ENCODE data around the gene PRICKLE1.

Gene PRICKLE1

DNA sequence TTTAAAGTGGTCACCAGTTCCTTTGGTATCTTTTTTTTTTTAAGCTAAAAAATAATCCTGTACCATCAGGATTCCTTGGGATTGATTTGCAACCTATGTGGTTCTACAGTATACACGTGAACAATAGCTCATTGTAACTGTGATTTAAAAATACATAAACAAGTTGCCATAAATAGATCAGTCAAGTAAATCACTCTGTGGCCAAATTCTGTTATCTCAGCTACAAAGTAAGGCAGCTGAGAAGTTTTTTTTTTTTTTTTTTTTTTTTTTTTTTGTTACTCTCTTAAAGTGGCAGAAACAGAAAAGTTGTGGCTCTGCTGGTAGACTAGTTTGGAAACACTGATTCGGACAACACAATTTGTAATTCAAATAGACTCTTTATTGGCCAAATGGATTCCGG lies 104.5 kb downstream of the PRICKLE1 start:
- DNase-seq: no peak

DNA sequence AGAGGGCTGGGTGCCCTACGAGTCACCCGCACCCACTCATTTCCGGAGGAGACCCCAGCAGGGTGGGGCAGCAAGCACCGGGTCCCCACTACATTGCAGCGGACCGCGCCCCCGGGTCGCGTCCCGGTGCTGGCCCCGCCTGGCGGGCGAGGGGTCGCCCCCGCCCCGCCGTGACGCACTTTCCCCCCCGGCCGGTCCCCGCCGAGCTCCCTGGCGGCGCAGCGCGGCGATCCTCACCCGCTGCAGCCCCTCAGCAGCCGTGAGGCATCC lies 106.1 kb downstream of the PRICKLE1 start:
- peak; percentile 58 for DNase-seq

DNA sequence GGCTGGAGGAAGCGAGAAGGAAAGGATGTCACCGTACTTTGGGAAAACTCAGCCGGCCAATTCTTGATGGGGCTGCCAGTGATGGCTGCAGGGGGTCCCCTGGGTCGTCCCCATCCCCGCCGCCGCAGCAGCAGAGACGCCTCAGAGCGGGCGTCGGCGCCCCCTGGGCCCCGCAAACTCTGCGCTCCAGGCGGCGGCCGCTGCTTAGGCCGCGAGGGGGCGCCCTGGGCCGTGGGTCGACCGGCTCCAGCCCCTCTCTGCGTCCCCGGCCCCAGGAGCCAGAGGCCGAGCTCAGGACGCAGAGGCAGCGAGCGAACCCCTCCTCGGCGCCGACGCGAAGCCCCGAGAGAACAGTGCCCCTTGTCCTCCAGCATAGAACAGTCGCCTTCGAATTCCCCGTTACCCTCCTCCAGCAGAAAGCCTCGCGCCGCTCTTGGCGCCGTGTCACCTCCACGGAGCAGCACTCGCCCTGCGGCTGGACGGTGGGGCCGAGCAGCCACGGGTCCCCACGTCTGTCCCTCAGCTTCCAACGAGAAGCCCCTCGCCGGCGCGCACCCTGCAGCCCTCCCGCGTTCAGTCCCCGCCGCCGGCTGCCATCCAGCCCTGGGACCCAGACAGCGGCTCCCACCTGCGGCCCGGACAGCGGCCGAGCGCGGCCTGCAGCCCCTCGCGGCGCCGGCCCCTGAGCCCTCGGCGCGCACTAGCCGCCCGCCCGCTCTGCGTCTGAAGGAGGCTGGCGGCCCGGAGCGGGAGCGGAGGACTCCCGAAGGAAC lies 106.6 kb downstream of the PRICKLE1 start:
- DNase-seq: peak; percentile 89

DNA sequence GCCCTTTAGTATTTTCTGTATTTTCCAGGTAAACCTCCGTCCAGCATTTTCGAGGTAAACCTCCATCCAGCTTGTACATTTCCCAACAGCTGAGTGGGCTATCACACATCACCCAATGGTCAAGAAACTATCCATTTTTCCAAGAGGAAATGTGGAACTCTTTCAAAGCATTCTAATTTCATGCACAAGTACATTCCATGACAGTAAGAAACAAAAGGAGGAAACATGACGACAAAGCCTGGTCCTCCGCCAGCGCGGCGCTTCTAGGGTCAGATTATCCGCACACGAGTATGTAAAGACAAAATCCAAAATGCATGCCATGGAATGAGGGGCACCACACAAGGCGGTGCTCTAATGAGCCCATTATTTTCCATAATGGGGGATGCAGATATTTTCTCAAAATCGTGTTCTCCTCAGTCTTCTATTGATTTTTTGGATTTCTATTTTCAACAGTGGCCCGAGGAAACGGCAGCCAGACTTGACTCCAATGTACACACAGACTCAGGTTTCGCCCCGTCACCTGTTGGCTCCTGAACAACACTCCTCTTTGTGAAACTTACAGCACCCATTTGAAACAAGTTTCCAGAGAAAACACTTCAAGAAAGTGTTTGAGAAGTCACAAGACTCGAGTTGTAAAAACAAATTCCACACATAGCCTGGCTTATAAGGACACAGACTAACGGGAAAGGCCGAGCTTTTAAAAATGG lies 107.4 kb downstream of the PRICKLE1 start:
- no peak for DNase-seq

DNA sequence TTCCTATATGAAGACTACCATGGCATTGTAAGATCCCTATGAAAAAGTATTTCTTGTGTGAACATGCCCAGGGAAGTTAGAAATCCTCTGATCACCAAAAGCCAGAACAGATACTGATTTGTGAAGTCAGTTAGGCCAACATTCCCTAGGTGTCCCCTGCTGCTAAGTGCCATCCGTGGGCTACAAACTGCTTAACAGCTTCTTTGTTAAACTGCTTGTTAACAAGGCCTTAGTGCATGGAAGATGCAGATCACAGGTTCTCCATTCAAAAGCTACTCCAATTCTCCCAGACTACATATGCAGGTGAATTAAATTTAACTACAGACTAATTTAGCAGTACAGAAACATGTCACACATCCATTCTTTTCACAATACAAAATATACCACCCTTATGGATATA lies 108.2 kb downstream of the PRICKLE1 start:
- DNase-seq: no peak

DNA sequence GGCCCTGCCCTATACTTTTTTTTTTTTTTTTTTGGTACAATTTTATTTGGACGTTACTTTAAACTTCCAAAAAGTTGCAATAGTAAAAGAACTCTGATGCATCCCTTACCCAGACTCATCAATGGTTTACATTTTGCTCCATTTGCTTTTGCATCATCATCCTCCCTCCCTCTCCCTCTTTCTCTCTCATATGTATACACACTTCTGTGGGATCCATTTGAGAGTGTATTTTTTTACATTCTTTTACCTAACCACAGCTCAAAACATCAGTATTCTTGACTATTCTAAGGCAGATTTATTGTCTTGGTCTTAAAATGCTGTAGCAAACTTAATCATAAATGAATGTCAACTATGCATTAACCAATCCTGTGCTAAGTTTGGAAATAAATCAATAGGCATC lies 111.6 kb downstream of the PRICKLE1 start:
- no peak for DNase-seq

DNA sequence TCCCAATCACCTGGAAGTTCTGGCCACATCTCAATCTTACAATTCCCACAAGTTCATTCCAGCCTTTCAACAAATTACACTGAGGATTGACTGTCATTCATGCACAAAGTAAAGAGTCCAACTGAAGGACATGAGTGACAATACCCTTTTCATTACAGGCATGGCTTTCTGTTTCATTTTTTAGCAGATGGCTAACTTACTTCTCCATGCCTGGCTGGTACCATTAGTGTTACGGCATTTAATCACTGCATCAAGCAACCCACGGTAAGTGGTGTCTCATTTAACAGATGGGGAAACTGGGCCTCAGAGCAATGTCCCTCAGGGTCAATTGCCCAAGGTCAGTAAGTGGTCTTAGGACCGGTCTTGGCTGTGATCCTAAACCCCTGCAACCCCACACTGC lies 114.4 kb downstream of the PRICKLE1 start:
- no peak for DNase-seq

DNA sequence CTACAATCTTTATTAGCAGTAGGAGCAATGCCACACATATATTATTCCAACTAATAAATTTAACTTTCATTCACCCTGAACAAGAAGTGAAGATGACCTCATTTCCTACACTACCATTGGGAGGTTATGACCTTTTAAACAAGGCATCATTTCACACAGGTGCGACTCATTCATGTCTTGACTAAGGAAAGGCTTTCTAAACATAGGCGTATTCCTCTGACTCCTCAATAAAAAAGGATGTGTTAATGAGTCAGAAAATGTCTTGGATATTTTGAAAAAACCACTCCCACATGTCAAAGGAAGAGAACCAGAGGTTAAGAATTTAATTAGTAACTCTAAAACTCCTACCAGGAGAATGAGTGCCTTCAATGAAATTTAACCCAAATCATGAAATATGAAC lies 115.2 kb downstream of the PRICKLE1 start:
- no peak for DNase-seq

DNA sequence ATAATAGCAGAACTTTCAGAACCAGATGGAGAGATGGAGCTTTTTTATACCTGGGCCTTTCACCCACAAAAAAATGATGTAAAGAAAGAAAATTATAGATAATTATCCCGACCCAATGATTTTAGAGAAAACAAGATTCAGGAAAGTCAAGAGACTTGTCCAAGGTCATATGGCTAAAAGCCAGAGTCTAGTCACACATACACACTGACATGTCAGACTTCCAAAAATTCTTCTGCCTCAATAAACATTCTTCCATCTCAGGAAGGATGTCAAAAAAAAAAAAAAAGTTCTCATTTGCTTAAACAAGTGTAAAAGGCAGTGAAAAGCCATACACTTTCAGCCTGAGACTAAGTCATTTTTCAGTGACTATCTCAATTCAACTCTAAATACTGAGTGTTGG lies 116.0 kb downstream of the PRICKLE1 start:
- no peak for DNase-seq

DNA sequence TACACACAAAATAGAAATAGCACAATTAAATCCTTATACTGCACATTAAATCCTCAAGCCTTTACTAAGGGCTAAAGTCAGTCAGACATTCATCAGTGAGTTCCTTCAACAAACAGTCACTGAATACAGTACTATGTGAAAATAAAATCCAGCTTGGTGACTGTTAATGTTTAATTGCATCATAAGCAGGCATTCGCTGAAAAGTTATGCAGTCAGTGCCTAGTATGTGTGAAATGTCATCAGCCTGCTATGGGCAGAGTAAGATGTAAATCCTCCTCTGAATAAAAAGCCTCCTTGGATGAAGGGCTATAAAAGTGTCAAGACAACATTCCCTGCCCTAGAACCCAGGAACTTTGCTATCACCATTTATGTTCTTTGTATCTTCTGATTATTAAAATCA lies 116.4 kb downstream of the PRICKLE1 start:
- DNase-seq: no peak

DNA sequence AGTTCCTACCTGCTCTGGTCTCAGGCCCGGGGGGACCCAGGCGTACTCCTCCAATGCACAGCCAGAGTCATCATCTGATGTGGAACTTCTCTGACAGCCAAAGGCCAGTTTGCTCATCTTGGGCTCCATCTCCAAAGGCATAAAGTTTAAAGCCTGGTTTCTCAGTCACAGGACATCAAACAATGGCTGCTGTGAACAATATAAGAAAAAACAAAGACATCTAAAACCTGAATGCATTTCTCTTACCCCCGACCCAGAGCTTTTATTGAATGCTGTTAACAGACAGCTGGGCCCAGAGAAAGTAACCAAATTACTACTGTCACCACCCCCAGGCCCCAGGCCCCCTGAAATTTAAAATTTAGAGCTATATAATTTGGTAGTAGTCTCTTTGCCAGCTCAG lies 117.2 kb downstream of the PRICKLE1 start:
- DNase-seq: no peak

DNA sequence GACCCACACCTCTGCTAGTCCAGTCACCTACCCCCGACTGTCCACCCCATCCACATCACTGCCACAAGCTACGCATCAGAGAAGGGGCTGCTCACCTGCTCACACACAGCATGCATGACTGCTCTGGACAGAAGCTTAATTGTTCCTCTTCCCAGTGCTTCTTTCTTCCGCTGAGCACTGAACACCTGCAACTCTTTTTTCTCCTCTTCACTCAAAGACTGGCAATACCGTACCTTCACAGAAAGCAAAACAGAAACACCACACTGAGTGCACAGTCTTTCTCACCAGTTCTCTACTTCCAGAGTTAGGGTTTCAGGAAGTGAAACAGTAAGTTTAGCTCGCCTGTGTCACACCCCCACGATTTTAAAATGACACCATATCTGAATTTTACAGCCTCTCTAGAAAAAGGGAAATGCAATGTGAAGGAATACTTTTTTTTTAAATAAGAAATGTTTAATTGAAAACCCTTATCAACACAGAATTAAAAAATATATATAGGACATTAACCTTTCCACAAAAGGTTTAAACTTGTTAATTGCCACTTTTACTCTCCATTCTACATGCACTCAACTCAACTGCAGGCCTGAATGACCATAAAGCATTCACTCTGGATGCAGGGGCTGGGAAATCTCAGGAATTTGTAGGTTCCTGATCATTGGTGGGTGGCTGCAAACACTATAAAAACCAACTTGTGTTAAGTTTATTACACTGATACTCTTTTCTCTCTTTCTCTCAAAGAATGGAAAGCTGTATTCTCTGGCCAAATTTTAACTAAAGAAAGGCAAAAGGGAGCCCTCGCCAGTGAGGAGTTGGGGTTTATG lies 120.0 kb downstream of the PRICKLE1 start:
- DNase-seq: no peak

DNA sequence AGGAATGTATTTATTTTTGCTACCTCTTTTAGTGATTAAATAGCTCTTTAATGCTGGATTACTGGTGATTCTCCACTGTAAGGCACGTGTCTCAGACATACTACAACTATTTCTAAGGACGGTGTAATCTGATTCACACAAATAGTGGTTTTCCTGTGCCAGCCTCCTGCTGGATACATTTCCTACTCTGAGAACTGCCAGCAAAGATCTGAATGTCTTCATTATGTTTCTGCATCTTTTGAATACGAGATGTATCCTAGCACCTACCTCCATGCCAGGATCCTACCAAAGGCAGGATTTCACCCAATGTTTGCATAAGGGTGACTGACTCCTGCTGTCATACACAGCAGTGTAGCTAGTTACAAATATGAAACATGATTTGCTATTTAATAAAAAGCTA lies 120.6 kb downstream of the PRICKLE1 start:
- DNase-seq: no peak

DNA sequence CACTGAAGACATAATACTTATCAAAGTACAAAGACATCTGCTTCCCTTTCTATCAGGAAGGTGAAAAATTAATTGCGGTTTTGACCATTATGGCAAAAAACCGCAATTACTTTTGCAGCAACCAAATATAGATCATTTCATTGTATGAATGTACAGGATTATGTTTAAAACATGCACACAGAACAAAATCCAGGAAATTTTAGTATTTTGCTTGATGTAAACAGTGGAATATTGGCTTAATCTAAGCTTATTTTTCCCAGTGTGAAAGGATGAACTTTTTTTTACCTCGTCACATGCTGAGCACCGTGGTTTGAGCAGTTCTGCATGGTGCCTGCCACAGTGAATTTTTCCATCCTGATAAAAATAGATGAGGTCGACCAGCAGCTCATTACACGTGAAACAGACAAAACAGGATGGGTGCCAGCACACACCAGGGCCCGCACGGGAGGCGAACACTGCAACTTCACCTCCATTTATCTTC lies 121.2 kb downstream of the PRICKLE1 start:
- DNase-seq: no peak

DNA sequence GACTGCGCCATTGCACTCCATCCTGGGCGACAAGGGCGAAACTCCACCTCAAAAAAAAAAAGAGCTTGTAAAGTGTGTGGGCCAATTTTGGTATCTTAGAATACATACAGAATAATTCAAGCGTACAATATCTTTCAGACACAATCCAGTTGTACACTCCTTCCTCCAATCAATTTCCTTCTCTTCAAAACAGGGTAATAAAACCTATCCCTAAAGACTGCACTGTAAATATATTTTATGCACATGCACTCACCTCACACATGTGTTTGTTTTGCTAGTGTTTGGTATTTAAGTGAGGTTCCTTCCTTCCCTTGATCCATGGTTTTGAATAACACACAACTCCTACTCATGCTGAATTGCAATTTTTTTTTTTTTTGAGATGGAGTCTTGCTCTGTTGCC lies 125.9 kb downstream of the PRICKLE1 start:
- no peak for DNase-seq

DNA sequence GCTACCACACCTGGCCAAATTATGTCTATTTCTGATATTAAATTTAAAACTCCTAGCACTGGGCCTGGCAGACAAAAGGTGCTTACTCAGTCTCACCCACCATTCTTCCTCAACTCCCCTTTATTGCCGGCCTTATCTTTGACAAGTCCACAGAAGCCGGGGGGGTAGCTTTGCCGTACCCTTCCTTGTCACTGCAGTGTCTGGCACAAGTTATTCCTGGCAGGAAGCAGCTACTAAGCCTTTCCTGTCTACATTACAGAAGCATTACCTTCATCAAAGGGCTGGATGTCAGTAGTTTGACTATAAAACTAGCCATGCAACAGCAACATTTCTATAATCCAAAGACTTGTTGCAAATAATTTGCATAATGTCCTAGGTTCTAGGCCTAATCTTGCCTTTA lies 127.1 kb downstream of the PRICKLE1 start:
- DNase-seq: no peak

DNA sequence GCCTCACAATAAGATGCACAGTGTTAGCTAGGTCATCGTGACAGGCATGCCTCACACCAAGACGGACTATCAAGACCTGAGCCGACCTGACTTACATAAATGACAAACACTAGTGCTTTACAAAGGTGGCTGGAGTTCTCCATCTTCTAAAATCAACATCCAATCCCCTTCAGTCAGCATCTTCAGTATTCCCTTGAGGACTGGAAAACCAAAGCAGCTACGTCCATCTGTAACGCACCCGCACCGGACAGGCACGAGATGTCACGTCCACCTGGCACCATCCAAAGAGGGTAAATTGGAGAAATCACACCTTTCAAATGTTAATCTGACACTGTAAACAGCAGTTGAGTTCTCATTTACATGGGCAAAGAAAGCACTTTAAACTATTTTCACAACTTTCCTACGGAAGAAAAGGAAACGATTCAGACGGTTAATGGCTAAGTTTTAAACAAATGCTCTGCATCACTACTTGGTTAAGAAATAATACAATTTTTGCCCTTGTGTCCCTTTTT lies 130.2 kb downstream of the PRICKLE1 start:
- DNase-seq: no peak

DNA sequence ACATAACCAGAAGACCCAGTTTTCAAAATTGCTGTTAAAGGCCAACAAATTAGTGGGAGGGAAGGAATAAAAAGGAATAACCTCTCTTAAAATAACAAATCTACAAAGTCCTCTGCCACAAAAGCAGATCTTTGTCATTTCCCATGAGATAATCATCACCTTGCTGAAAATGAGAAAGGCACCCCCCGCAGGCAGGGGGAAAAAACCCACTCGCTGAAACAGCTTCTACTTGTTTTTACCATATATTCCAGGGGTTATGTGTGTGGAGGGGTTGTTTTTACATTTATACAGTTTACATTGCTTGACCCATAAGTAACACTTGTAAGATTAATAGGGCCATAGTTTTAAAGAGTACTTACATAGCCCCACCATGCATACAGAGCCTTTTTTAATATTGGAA lies 131.0 kb downstream of the PRICKLE1 start:
- DNase-seq: no peak

DNA sequence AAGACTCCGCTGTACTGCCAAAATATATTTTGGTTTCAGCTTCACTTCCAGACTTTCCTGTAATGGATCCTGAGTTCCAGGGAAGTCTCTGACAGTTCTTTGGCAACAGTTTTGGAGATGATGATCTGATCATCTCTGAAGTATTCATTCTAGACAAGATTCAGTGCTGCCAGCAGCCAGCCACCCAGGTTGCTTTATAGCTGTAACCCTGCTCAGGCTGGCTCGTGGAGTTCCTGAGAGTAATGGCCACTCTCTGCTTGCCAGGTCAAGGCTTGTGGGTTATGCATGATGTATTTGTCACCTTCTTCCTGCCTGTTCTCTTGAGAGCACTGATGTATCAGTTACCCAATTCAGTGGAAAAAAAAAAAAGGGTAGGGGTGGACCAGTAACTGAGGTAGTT lies 139.3 kb downstream of the PRICKLE1 start:
- DNase-seq: no peak

DNA sequence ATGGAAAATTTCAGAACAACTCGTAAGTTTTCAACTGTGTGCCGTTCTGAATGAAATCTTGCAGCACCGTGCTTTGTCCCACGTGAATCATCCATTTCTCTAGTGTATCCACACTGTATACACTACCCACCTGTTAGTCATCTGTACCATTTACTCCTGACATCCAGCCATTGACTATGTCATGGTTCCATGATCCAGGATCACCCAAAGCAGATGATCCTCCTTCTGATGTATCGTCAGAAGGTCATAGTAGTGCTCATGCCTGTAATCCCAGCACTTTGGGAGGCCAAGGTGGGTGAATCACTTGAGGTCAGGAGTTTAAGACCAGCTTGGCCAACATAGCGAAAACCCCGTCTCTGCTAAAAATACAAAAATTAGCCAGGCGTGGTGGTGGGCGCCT lies 140.7 kb downstream of the PRICKLE1 start:
- DNase-seq: no peak

DNA sequence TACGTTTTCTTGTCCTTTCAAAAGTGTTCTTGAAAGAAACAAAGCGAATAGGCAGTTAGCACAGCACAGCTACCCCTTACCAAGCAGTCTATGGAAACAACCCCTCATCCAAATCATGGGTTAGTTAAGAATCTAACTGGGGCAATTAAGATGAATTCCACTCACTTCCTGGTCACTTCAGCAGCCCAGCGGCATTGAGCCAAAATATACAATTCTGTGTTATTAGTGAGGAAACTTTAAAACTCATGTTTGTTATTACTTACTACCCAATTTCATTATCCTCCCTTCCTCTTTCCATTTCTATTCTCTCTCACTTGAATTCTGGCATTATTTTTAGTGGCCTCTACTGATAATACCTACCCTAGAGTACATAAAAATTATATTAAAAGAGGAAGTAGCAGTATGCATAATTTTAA lies 142.2 kb downstream of the PRICKLE1 start:
- DNase-seq: no peak

DNA sequence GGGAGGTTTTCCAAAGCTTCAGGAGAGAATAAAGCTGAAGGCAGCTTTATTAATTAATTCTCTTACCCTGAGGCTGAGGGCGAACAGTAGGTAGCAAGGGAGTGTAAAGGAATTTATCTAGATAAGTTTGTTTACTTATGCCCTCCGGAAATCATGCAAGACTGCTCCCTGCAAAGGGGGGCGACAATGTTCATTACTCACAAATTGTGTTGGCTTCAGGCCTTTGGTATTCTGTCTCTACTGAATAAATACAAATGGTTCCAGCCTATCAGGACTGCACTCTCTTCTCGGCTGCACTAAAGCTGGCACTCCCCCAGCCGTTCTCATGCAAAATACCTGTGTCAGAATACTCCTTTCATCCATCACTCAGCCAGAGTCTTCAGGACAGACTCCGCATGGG lies 142.8 kb downstream of the PRICKLE1 start:
- DNase-seq: no peak

DNA sequence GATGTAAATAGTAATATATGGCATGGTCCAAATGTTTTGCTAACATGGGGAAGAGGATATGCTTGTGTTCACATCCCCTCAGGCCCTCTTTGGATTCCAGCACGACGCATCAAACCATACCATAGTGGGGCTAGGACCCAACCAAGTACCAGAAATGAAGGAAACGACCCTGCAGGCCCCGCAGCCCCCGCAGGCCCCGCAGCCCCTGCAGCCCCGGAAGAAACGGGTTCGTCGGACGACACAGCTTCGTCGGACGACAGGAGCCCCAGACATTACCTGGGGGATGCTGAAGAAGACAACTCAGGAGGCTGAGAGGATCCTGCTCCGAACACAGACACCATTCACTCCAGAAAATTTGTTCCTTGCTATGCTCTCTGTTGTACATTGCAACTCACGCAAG lies 143.7 kb downstream of the PRICKLE1 start:
- DNase-seq: no peak

All from activated CD8-positive, alpha-beta memory T cell treated with anti-CD3 and anti-CD28 coated beads, Interleukin-2, amount 50 U/mL, for 48 hours (primary cell).